Prostate gland (tissue), 2 donors: ENCODE results near the gene DAP. TPM values are rescaled to one million over a fixed set of nuclear protein-coding genes. Genes with fewer than 3 reads are reported as not detected.

Experiments
- DNase-seq: peaks from one replicate; pipeline ENCODE4 v3.0.0-alpha.2; 2019; ENCODE audit warnings: low spot score
- H3K27ac ChIP-seq, 2 donors: fragments of 200-600 bp; sonication (generic); 2 replicates each; pipeline ENCODE4 v1.5.1; 2017 to 2019
- H3K27me3 ChIP-seq: fragments of 200-600 bp; sonication (generic); replicated peaks from 2 replicates; pipeline ENCODE4 v1.5.1; 2019; ENCODE audit not compliant: insufficient read depth
- H3K36me3 ChIP-seq, 2 donors: fragments of 200-600 bp; sonication (generic); 1 replicate in 1 of 2; 2 replicates in 1 of 2; pipeline versions ENCODE4 v1.5.1 to v1.8.1; 2017 to 2019
- H3K4me1 ChIP-seq: fragments of 200-600 bp; sonication (generic); replicated peaks from 2 replicates; pipeline ENCODE4 v1.5.1; 2019
- H3K4me3 ChIP-seq, 2 donors: fragments of 200-600 bp; sonication (generic); 2 replicates each; pipeline ENCODE4 v1.5.1; 2017 to 2019
- H3K9me3 ChIP-seq: fragments of 200-600 bp; sonication (generic); 2 replicates; pipeline ENCODE4 v1.5.1; 2017
- POLR2A ChIP-seq: fragments of 450-650 bp; IDR thresholded peaks from one replicate; pipeline ENCODE4 v1.6.1; 2016; ENCODE audit warnings: antibody characterized with exemption, mild to moderate bottlenecking
- POLR2AphosphoS5 ChIP-seq: sonication (generic); formaldehyde crosslinking; IDR thresholded peaks from one replicate; pipeline ENCODE4 v1.6.1; 2017; ENCODE audit warnings: antibody characterized with exemption
- WGBS: methylation state at CpG from one replicate; pipeline ENCODE4 v1.1.5; 2018; 5-methylcytosine and 5-hydroxymethylcytosine counted together
- intact Hi-C: fragments of 100-400 bp; cut with DNase I; formaldehyde crosslinking; loops from one replicate; pipeline ENCODE4 v1.14.2; 2022
- total RNA-seq, 2 donors: library from RNA; depleted of rRNA; stranded (reverse); fragments of >200 nt; gene quantifications; one replicate each; pipeline ENCODE4 v1.1.0, GENCODE V29; 2016
- TF ChIP-seq, protein P1 (sequence below), 4 experiments: fragments of 200-600 bp in 2 of 4; fragments of 450-650 bp in 2 of 4; sonication (generic) in 2 of 4; IDR thresholded peaks; 1 replicate in 3 of 4; 2 replicates in 1 of 4; pipeline ENCODE4 v1.5.1; 2016 to 2019; ENCODE audit warnings: antibody characterized with exemption in 4 of 4, mild to moderate bottlenecking in 2 of 4, moderate library complexity in 2 of 4

DAP gene
- total RNA-seq, 2 donors from 2014 or later: 86.2 to 111 TPM

DNA sequence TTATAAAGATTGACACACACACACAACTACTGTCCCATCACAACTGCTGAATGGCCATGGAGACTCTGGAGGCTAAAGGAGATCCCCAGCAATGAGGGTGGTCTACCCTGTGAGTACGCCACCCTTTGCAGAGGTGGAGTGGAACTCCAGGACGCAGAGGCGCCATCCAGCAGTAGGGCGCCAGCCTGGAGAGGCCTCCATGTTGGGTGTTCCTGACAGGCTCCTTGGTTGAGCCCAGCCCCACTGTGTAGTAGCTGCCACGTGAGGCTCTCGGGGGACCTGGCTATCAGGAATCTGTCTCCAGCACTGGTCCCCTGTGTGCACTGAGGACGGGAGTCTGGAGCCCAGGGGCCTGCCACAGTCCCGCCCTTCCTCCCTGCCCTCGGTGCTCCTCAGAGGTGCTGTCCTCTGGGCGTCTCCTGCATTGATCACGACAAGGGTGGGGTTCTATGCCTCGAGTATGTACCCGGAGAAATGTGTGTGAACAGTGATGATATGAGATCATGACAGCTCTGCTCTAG, 72.3 kb downstream of the DAP start:
- DNase-seq: no peak
- H3K27me3 ChIP-seq: no peaks in the 10 kb centered on the region
- TF ChIP-seq POLR2A (no peak), POLR2AphosphoS5 (no peak)
- TF ChIP-seq, protein P1, sequence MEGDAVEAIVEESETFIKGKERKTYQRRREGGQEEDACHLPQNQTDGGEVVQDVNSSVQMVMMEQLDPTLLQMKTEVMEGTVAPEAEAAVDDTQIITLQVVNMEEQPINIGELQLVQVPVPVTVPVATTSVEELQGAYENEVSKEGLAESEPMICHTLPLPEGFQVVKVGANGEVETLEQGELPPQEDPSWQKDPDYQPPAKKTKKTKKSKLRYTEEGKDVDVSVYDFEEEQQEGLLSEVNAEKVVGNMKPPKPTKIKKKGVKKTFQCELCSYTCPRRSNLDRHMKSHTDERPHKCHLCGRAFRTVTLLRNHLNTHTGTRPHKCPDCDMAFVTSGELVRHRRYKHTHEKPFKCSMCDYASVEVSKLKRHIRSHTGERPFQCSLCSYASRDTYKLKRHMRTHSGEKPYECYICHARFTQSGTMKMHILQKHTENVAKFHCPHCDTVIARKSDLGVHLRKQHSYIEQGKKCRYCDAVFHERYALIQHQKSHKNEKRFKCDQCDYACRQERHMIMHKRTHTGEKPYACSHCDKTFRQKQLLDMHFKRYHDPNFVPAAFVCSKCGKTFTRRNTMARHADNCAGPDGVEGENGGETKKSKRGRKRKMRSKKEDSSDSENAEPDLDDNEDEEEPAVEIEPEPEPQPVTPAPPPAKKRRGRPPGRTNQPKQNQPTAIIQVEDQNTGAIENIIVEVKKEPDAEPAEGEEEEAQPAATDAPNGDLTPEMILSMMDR (IDR thresholded peaks at IDR 0.05): no peak
- intact Hi-C loops: no loop called here
- no peaks in the 10 kb centered on the region for H3K36me3 ChIP-seq
- 98% methylated on average over 11 of the region's 13 CpGs for WGBS
- no peaks in the 10 kb centered on the region for H3K4me1 ChIP-seq
- no peak overlapping the region for H3K4me3 ChIP-seq
- no peak overlapping the region for H3K27ac ChIP-seq
- H3K9me3 ChIP-seq: no peaks in the 10 kb centered on the region

DNA sequence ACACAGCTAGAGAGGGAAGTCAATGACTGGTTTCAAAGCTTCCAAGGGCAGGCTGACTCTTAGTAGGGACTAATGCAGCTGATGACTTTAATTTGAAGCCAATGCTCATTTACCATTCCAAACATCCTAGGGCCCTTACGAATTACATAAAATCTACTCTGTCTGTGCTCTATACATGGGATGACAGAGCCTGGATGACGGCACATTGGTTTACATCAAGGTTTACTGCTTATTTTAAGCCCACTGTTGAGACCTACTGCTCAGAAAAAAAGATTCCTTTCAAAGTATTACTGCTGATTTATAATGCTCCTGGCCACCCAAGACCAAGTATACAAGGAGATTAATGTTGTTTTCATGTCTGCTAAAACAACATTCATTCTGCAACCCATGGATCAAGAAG, 74.1 kb downstream of the DAP start:
- TF ChIP-seq, protein P1 (IDR thresholded peaks at IDR 0.05): no peak
- TF ChIP-seq POLR2A (no peak), POLR2AphosphoS5 (no peak)
- intact Hi-C loops: no loop called here
- WGBS: 93% methylated on average over 2 of the region's 2 CpGs
- H3K27ac ChIP-seq: no peak overlapping the region
- H3K36me3 ChIP-seq: peaks cover 0 to 3% of the 10 kb centered on the region in 2 donors
- no peaks in the 10 kb centered on the region for H3K9me3 ChIP-seq
- DNase-seq: no peak
- no peaks in the 10 kb centered on the region for H3K4me1 ChIP-seq
- no peaks in the 10 kb centered on the region for H3K27me3 ChIP-seq
- no peak overlapping the region for H3K4me3 ChIP-seq

DNA sequence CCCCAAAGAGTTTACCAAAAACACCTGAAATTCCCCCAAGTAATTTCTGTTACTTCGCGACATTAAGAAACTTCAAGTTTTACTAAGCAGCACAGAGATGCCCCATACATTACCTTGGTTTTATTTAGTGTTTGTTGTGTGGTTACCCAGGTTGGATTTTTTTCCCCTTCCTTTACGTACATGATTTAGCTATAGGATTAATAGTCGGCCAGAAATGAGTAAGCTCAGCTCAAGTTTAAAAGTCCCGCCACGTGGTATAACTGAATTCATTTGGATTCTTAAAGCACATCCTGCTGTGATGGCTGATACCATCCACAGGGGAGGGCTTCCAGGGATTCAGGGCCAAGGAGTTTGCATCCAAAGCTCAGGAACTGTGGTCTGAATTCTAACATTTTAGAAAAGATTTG, 75.9 kb downstream of the DAP start:
- H3K9me3 ChIP-seq: no peaks in the 10 kb centered on the region
- H3K4me1 ChIP-seq: no peaks in the 10 kb centered on the region
- no peak overlapping the region for H3K27ac ChIP-seq
- intact Hi-C loops: no loop called here
- no peaks in the 10 kb centered on the region for H3K27me3 ChIP-seq
- no peak for TF ChIP-seq POLR2A
- TF ChIP-seq POLR2AphosphoS5: no peak
- TF ChIP-seq, protein P1 (IDR thresholded peaks at IDR 0.05): no peak
- H3K4me3 ChIP-seq: no peak overlapping the region
- peaks cover 0 to 3% of the 10 kb centered on the region in 2 donors for H3K36me3 ChIP-seq
- WGBS: 83% methylated on average over 6 of the region's 6 CpGs
- no peak for DNase-seq

DNA sequence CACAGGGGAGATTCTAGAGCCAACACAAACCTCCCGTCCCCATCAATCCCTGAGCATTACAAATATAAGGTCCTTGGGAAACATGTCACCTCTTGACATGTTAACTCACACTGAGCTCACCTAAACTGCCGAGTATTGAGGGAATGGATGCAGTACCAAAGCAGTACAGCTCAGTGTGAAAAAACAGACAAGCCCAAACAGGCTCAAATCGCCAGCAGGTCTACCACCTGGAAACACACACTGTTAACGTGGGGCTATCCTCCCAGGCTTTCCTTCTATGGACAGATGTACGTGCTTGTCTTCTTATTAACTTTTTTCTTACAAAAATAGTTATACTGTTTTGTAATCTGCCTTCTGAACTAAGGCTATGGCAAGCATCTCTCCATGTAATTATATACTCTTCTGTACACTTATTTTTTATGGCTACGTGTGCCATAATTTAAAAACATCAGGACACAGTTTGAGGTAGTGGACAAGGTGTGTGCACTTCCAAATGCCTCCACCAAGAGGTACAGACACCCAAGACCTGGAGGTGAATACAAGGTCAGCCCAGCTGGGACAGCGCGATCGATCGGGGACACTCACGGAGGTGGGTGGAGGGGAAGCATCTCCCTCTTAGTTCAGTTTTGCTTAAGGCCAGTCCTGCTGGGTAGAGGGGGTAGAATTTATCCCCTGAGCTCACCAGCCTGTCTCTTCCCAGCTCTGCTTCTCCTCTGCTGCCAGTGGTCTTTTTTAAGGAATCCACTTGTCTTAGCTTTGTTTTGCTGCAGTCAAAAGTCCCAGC, 76.5 kb downstream of the DAP start:
- no peak overlapping the region for H3K27ac ChIP-seq
- WGBS: 58% methylated on average over 11 of the region's 11 CpGs
- no peak overlapping the region for H3K4me3 ChIP-seq
- intact Hi-C loops: no loop called here
- no peaks in the 10 kb centered on the region for H3K27me3 ChIP-seq
- H3K36me3 ChIP-seq: peaks cover 3 to 4% of the 10 kb centered on the region in 2 donors
- no peaks in the 10 kb centered on the region for H3K9me3 ChIP-seq
- no peak for DNase-seq
- no peaks in the 10 kb centered on the region for H3K4me1 ChIP-seq
- TF ChIP-seq, protein P1 (IDR thresholded peaks at IDR 0.05): no peak
- TF ChIP-seq POLR2A: no peak
- no peak for TF ChIP-seq POLR2AphosphoS5
